KMS-11 (cell line): Measurements from ENCODE around the gene FNBP1L.

ENCODE experiments used
- H2AFZ ChIP-seq: fragments of 200-600 bp; sonication (generic); 2 replicates; pipeline ENCODE4 v1.6.1; 2016; ENCODE audit warnings: antibody characterized with exemption, mixed run types, low read depth
- H3K27ac ChIP-seq: fragments of 200-600 bp; sonication (generic); 2 replicates; pipeline ENCODE4 v1.6.1; 2016; ENCODE audit warnings: mild to moderate bottlenecking, mixed run types
- H3K27me3 ChIP-seq: fragments of 200-600 bp; sonication (generic); 2 replicates; pipeline ENCODE4 v1.6.1; 2017; ENCODE audit warnings: mild to moderate bottlenecking, low read depth, mixed run types, moderate library complexity; ENCODE audit not compliant: insufficient read depth
- H3K36me3 ChIP-seq: fragments of 200-600 bp; sonication (generic); 2 replicates; pipeline ENCODE4 v1.6.1; 2017; ENCODE audit warnings: mild to moderate bottlenecking, mixed run types; ENCODE audit not compliant: insufficient read depth
- H3K4me1 ChIP-seq: fragments of 200-600 bp; sonication (generic); 2 replicates; pipeline ENCODE4 v1.6.1; 2016; ENCODE audit warnings: mild to moderate bottlenecking, low read depth, mixed run types; ENCODE audit not compliant: poor library complexity, severe bottlenecking
- H3K4me2 ChIP-seq: fragments of 200-600 bp; sonication (generic); 2 replicates; pipeline ENCODE4 v1.7.0; 2016; ENCODE audit warnings: mild to moderate bottlenecking, mixed run types
- H3K4me3 ChIP-seq: fragments of 200-600 bp; sonication (generic); IDR thresholded peaks from 2 replicates; pipeline ENCODE4 v1.6.1; 2017; ENCODE audit warnings: low read depth, low read length, mixed read lengths; ENCODE audit not compliant: insufficient read depth
- H3K79me2 ChIP-seq: fragments of 200-600 bp; sonication (generic); 2 replicates; pipeline ENCODE4 v1.6.1; 2016; ENCODE audit warnings: low read depth, mixed run types; ENCODE audit not compliant: insufficient read depth
- H3K9ac ChIP-seq: fragments of 200-600 bp; sonication (generic); 2 replicates; pipeline ENCODE4 v1.6.1; 2016; ENCODE audit warnings: mild to moderate bottlenecking, mixed run types
- H4K20me1 ChIP-seq: fragments of 200-600 bp; sonication (generic); 2 replicates; pipeline ENCODE4 v1.6.1; 2016; ENCODE audit warnings: mild to moderate bottlenecking, mixed run types; ENCODE audit not compliant: insufficient read depth
- TF ChIP-seq, protein P1 (sequence below): fragments of 200-600 bp; sonication (generic); conservative IDR thresholded peaks from 2 replicates; pipeline ENCODE4 v1.6.1; 2017; ENCODE audit warnings: low read depth, mild to moderate bottlenecking, antibody characterized with exemption, low read length, moderate library complexity, mixed read lengths

Gene FNBP1L

DNA sequence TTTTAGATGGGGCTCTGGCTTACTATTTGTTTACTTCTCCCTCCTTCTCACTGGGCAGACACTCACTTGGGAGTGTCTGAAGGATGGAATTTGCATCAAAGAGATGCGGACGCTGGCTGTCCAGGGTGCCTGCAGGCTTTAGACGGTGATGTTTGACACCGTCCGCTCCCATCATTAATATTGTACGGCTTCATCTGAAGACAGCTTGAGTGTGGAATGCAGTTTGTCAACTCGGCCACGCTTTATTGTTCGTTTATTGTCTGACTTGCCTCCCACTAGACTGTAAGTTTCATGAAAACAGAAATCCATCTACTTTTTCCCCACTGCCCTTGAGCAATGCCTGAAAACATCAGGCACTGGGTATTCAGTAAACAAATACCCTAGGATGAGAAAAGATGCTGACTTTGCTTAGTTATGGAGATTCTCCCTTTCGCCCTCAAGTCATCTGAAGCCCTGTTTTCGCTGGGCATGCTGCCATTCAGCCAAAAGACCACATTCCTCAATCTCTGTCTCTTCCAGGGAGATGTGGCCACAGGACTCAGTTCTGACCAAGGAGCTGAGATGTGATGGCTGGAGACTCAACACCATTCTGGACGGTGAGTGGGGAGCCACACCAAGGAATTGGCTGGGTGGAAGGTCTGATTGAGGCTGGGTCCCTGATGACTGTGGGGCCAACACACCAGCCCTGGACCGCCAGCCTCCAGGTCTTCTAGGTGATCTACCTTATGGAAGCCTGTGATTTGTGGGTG is 146.1 kb downstream of the FNBP1L start:
- no peak overlapping the region for H3K4me2 ChIP-seq
- H3K4me3 ChIP-seq, result no peak overlapping the region
- no peaks in the 10 kb centered on the region for H3K27me3 ChIP-seq
- no peak overlapping the region for H3K9ac ChIP-seq
- no peak overlapping the region for H3K27ac ChIP-seq
- H2AFZ ChIP-seq, result no peak overlapping the region
- H3K36me3 ChIP-seq, result no peaks in the 10 kb centered on the region
- H4K20me1 ChIP-seq, result no peaks in the 10 kb centered on the region
- H3K79me2 ChIP-seq, result no peaks in the 10 kb centered on the region
- H3K4me1 ChIP-seq, result no peaks in the 10 kb centered on the region
- TF ChIP-seq, protein P1, sequence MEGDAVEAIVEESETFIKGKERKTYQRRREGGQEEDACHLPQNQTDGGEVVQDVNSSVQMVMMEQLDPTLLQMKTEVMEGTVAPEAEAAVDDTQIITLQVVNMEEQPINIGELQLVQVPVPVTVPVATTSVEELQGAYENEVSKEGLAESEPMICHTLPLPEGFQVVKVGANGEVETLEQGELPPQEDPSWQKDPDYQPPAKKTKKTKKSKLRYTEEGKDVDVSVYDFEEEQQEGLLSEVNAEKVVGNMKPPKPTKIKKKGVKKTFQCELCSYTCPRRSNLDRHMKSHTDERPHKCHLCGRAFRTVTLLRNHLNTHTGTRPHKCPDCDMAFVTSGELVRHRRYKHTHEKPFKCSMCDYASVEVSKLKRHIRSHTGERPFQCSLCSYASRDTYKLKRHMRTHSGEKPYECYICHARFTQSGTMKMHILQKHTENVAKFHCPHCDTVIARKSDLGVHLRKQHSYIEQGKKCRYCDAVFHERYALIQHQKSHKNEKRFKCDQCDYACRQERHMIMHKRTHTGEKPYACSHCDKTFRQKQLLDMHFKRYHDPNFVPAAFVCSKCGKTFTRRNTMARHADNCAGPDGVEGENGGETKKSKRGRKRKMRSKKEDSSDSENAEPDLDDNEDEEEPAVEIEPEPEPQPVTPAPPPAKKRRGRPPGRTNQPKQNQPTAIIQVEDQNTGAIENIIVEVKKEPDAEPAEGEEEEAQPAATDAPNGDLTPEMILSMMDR, result no peak

DNA sequence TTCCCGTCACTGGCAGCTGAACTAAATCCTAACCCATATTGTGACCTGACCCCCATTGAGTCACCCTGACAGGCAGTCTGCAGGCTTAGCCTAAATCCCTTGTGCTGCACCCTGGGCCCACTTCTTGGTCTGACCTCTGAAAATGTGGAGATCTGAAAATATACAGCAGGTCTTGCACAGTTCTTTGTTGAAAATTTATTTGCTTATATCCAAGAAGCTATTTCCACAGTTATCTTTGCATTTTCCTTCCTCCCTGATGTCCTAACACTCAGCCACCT is 146.6 kb downstream of the FNBP1L start:
- no peaks in the 10 kb centered on the region for H3K79me2 ChIP-seq
- no peaks in the 10 kb centered on the region for H3K36me3 ChIP-seq
- TF ChIP-seq, protein P1, result no peak
- H3K4me3 ChIP-seq, result no peak overlapping the region
- H3K27me3 ChIP-seq, result no peaks in the 10 kb centered on the region
- no peak overlapping the region for H3K9ac ChIP-seq
- H3K4me2 ChIP-seq, result no peak overlapping the region
- H3K27ac ChIP-seq, result no peak overlapping the region
- H3K4me1 ChIP-seq, result no peaks in the 10 kb centered on the region
- no peaks in the 10 kb centered on the region for H4K20me1 ChIP-seq
- H2AFZ ChIP-seq, result no peak overlapping the region

DNA sequence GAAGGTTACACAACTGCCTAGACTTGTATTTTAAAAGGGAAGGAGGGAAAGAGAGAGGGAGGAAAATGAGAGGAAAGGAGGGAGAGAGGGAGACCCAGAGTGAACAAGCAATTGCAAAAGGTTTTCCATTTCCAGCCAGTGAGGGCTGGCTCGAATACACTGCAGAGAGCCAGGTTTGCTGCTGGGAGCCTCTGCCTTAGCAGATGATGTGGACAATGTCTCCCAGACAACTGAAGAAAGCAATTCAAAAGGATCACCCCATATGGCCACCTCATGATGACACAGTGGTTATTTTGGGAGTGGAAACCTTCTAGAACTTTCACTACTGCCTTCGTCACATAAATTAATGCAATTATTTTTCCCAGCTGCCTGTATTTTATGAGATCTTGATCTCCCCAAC is 147.3 kb downstream of the FNBP1L start:
- no peaks in the 10 kb centered on the region for H3K36me3 ChIP-seq
- no peaks in the 10 kb centered on the region for H3K4me1 ChIP-seq
- H2AFZ ChIP-seq, result no peak overlapping the region
- H4K20me1 ChIP-seq, result no peaks in the 10 kb centered on the region
- H3K79me2 ChIP-seq, result no peaks in the 10 kb centered on the region
- H3K4me3 ChIP-seq, result no peak overlapping the region
- H3K4me2 ChIP-seq, result no peak overlapping the region
- TF ChIP-seq, protein P1, result no peak
- H3K9ac ChIP-seq, result no peak overlapping the region
- no peak overlapping the region for H3K27ac ChIP-seq
- H3K27me3 ChIP-seq, result no peaks in the 10 kb centered on the region

DNA sequence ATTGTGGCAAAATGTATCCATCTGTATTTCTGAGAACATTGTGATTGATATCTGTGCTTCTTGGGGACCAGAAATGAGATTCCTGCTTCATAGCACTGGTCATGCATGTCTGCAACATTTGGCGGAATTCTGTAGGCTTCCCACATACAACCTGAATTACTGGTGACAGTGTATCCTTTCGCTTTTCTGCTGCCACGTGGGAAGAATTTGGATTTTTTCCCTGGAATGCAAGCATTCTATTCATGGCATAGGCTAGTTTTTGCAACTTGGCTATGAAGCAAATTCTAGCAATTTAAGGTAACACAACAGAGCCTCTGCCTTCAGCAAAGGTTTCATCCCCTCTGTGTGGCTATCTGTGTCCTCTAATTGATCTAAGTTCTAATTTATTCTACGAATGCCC is 147.8 kb downstream of the FNBP1L start:
- Histone ChIP-seq H3K9ac (no peak overlapping the region), H3K36me3 (no peaks in the 10 kb centered on the region), H3K27me3 (no peaks in the 10 kb centered on the region), H3K4me3 (no peak overlapping the region), H3K27ac (no peak overlapping the region), H4K20me1 (no peaks in the 10 kb centered on the region), H3K4me1 (no peaks in the 10 kb centered on the region), H2AFZ (no peak overlapping the region), H3K79me2 (no peaks in the 10 kb centered on the region), H3K4me2 (no peak overlapping the region)
- TF ChIP-seq, protein P1, result no peak
